Measurements from ENCODE around the gene PTPRD.

DNA sequence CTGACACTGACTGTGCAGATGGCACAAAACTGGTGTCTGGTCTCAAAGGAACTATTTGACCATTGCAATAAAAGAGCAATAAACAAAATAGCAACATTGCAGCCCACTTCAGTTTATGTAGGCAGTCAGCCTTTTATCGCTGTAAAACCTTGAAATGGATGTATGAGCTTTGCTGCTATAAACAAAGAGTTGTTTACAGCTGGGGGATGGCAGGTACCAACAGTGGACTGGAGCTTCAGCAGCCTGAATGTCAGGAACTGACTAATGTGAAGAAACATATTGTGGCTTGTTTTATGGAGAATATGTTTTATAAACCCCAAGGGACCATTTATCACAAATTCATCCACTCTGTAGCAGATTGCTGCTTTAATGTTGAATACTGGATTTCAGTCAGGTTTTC is 78.0 kb downstream of the PTPRD start:
- TF ChIP-seq POLR2A (IDR thresholded peaks at IDR 0.05; ENCODE audit: low read depth, low read length) (no peak), TAF1 (IDR thresholded peaks at IDR 0.05; ENCODE audit: borderline replicate concordance, low read depth, low read length) (no peak)

Measured in GM12892 (cell line).